ENCODE measurements around the gene PPP2R1B.

DNA sequence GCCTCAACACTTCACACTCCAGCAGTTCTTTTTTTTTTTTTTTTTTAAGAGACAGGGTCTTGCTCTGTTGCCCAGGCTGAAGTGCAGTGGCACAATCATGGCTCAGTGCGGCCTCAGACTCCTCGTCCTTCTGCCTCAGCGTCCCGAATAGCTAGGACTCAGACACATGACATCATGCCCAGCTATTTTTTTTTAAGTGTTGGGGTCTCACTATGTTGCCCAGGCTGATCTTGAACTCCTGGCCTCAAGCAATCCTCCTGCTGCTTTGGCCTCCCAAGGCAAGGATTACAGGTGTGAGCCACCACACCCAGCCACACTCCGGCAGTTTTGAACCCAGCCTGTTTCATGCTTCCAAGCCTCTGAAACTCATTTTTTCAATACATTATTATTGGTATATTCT, 3.7 kb downstream of the PPP2R1B start:
- TF ChIP-seq CTCF (IDR thresholded peaks at IDR 0.05; ENCODE audit: borderline replicate concordance, extremely low read depth, low read length, poor library complexity, severe bottlenecking) (no peak), EZH2 (IDR thresholded peaks at IDR 0.05; ENCODE audit: borderline replicate concordance, low read depth, low read length, severe bottlenecking) (no peak)

Measured in DND-41 (cell line).